Stimulated activated CD8-positive, alpha-beta memory T cell treated with anti-CD3 and anti-CD28 coated beads, Interleukin-12 subunit alpha, Interleukin-12 subunit beta, amount 100 ng/mL, for 24 hours (primary cell): ENCODE data around the gene CSRP1.
"Not testable (repeated sequence)": the region's sequence is repeated elsewhere in the genome, so short reads cannot be mapped to it uniquely, and the experiment has no call there.

ENCODE experiments used
- DNase-seq: peaks from one replicate; pipeline ENCODE4 v3.0.0-alpha.2; 2020; ENCODE audit errors: extremely low read depth

Gene CSRP1

GRCh38 chr1:201506557-201507359 lies at the start of gene CSRP1:
Gene CSRP1, minus strand, starts transcription at chr1:201507123. Its CDS starts 10,820 bp downstream, at chr1:201496303.
- peak; percentile 48 for DNase-seq

GRCh38 chr1:201555593-201555945 lies 48.6 kb upstream of the CSRP1 start:
- no peak for DNase-seq

GRCh38 chr1:201554789-201555592 lies 48.1 kb upstream of the CSRP1 start:
- no peak for DNase-seq

- DNase-seq, result no peak
Measured at GRCh38 chr1:201554190-201554600, 47.3 kb upstream of the CSRP1 start.

- no peak for DNase-seq
Measured at GRCh38 chr1:201553496-201554189, 46.7 kb upstream of the CSRP1 start.

GRCh38 chr1:201552941-201553351 lies 46.0 kb upstream of the CSRP1 start:
- DNase-seq, result no peak

GRCh38 chr1:201551877-201552731 lies 45.2 kb upstream of the CSRP1 start:
- DNase-seq, result no peak

- DNase-seq, result no peak
Measured at GRCh38 chr1:201551096-201551495, 44.2 kb upstream of the CSRP1 start.

- DNase-seq, result not testable (repeated sequence)
Measured at GRCh38 chr1:201549522-201549921, 42.6 kb upstream of the CSRP1 start.

GRCh38 chr1:201545851-201546492 lies 39.0 kb upstream of the CSRP1 start:
- no peak for DNase-seq

GRCh38 chr1:201544710-201545109 lies 37.8 kb upstream of the CSRP1 start:
- no peak for DNase-seq

- no peak for DNase-seq
Measured at GRCh38 chr1:201543871-201544642, 37.1 kb upstream of the CSRP1 start.

- no peak for DNase-seq
Measured at GRCh38 chr1:201542309-201543035, 35.5 kb upstream of the CSRP1 start.

GRCh38 chr1:201540846-201541735 lies 34.2 kb upstream of the CSRP1 start:
- DNase-seq, result no peak

GRCh38 chr1:201539561-201540431 lies 32.9 kb upstream of the CSRP1 start:
- DNase-seq, result no peak

GRCh38 chr1:201538612-201539551 lies 32.0 kb upstream of the CSRP1 start, which contains the start of gene NAV1:
Gene NAV1, plus strand, starts transcription at chr1:201539127. Its CDS starts 83,758 bp downstream, at chr1:201622885.
- no peak for DNase-seq
